UCSD-AML1 (cell line): Measurements from ENCODE around the gene MEG3.
A peak's percentile ranks its signal among the peaks of the same experiment; 100 is the strongest.

Experiments used
- DNase-seq: peaks from one replicate; lab custom pipeline; 2025; ENCODE audit not compliant: unreplicated experiment; lab: John Stamatoyannopoulos, UW

The MEG3 gene

DNA sequence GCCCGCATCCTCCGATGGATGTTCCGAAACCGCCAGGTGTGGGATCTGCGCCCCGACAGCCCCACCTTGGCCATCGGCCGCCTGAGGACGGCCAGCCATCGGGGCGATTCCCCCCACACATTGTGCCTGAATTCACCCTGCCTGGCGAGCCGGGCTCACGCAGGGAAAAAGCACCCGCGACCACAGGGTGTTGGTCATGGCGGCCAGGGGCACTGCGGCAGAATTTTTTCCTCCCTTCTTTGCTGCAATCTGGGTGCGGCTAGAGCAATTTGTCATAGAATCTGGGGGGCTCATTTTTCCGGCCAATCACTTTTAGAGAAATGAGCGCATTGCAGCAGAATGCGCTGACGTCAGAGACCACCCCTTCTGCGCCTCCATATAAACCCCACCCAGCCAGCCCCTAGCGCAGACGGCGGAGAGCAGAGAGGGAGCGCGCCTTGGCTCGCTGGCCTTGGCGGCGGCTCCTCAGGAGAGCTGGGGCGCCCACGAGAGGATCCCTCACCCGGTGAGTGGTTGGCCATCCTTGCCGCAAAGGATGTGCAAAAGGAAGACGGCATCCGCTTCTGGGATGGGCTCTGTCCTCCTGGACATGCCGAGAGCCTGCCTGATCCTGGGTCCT, at the start of gene MEG3:
Gene MEG3, plus strand, starts transcription at position 406 of the 619 bp plus-strand sequence.
- DNase-seq, result peak; percentile 35

GRCh38 chr14:100776681-100777365, 49.1 kb upstream of the MEG3 start:
- DNase-seq, result no peak

GRCh38 chr14:100777366-100777817, 48.5 kb upstream of the MEG3 start:
- DNase-seq, result no peak

DNA sequence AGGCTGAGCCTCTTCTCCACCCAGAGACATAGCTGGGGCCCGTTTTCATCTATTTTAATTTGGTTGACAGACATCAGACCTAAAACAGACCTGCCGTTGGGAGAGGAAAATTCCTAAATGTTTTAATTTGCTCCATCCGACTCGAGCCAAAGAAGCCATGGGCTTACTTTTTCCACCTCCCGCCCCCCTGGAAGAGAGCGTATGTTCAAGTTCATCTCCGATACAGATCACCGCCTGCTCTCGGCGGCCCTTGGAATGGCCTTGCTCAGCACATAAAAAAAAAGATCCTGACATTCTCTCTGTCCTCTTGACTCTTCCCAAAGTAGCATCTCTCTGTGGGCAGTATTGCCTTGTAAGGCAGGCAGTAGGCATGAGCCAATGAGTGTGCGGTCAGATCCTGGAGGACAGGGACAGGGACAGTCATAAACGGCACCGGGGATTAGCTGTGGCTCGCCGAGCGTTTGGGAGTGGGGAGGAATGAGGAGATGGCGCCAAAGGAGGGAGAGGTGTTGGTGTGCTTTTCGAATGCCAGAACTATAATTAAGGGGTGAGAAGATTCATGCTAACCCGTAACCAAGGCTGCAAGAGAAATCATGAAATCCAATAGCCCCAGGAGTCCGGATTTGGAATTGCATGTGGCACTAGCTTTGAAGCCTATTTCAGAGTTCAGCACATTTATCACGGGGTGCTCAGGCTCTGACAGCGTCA, 47.9 kb upstream of the MEG3 start:
- no peak for DNase-seq

GRCh38 chr14:100778526-100778882, 47.4 kb upstream of the MEG3 start:
- no peak for DNase-seq

DNA sequence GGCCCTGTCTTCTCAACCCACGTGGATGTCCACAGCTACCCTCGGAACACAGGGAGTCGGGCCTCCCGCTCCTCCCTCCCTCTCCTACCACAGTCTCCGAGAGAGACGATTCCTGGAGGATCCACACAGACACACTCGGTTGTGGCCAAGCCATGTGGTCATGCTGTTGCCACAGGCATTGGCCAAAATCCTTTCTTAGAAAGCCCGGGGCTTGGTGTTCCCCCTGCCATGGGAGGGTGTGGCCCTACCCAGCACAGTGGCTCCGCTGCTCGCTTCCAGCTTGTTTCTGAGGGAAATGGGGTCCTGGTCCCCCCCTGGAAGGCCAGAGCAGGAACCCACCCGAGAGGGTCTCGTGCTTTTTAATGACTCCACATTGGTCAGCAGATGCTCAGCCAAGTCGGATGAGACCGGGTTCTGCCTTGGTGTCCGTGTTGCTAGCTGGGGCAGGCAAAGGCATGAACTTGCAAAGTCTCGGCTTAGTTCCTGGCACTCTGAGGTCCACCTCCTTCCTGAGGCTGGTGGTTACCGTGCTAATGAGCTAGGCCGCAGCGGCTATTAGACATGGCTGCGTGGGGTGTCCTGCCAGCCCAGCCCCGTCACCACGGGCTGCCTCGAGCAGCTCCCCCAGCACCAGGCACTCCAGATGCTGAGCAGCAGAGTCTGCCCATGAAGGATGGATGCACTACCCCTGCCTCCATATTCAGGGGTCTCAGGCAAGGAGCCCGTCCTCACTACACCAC, 46.8 kb upstream of the MEG3 start:
- no peak for DNase-seq

GRCh38 chr14:100779691-100780080, 46.2 kb upstream of the MEG3 start:
- DNase-seq, result no peak

DNA sequence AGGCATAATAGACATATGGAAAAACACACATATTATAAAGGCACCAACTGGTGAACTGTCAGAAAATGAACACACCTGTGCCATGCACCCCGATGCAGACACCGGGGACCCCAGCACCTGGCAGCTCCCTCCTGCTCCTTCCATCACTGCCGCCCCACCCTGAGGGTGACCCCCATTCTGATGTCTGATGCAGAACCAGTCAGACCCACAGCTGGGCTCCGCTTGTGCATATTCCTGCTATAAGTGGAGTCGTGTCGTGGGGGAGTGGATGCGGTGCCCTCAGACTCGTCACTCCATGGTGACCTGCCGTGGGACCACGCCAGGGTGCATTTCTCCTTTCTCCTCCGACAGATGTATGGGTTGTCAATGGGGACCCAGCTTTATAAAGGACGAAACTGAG, 45.7 kb upstream of the MEG3 start:
- DNase-seq, result no peak

DNA sequence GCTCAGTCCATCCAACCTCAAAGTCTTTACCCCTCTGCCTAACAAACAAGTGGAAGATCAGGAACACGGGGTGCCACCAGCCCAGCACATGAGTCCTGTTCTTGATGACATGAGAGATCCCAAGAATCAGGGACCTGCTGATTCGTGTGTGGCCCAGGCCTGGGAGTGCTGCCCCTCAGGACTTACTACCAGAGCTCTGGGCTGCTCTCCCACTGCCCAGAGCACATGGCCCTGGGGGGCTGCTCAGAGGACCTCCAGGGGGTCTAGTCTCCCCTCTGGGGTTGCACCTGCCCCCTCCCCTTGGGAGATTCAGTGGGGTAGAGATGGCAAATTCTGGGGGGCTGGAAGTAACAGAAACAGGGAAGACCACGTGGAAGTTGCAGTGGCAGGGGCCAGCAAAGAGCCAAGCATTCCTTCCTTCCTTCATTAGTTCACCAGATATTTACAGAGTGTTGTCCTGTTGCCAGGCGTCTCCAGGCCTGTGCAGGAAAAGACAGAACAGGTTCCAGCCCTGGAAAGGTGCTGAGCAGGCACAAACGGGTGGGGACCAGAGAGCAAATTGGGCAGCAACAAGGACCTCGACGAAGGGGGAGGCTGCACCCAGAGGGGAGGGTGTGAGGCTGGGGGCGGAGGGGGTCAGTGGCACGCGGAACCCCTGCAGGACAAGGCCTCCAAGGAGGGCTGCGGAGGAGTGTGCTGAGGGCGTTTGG, 45.1 kb upstream of the MEG3 start:
- DNase-seq, result no peak

DNA sequence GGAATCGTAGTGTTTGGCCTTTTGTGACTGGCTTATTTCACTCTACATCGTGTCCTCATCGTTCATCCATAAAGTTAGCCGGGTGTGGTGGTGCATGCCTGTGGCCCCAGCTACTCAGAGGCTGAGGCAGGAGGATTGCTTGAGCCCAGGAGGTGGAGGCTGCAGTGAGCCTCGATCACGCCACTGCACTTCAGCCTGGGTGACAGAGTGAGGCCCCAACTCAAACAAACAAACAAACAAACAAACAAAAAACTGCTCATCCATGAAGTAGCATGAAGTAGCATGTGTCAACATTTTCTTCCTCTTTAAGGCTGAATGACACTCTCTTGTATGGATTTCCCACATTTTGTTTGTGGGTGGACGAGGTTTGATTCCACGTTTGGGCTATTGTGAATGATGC, 44.0 kb upstream of the MEG3 start:
- DNase-seq, result no peak

GRCh38 chr14:100782516-100783320, 43.2 kb upstream of the MEG3 start:
- no peak for DNase-seq

DNA sequence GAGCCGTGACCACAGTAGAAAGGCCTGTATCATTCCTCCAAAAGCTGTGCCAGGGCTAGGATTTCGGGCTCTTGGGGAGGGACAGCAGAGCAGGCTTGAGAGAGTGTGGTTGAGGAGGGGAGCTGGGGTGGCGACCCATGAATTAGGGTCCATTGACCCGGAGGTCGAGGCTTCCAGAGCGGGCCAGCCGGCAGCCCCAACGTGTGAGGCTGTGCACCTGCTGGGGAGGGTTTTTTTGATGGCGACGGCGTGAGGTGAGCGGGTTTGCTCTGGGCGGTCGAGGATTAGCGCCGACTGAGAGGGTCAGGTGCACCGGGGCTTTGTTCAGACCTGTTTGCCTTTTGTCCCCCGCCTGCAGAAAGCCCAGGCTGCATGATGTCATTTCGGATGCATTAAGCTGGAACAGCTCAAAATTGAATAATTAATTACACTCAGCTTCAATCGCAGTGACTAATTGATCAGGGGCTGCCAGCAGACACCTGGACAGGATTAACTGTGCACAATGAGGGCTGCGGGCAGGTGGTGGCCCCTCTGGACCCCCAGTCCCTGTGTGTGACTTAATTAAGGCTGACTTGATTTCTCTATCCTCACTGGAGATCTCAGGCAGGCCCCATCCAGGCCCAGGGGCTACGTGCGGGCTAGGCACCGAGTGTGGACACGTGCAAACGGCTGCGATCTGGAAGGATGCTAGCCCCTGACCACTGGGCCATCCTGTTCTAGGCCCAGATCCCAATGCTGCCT, 42.1 kb upstream of the MEG3 start:
- no peak for DNase-seq

GRCh38 chr14:100784523-100785337, 41.2 kb upstream of the MEG3 start:
- no peak for DNase-seq

GRCh38 chr14:100785338-100785615, 40.6 kb upstream of the MEG3 start:
- DNase-seq, result no peak

DNA sequence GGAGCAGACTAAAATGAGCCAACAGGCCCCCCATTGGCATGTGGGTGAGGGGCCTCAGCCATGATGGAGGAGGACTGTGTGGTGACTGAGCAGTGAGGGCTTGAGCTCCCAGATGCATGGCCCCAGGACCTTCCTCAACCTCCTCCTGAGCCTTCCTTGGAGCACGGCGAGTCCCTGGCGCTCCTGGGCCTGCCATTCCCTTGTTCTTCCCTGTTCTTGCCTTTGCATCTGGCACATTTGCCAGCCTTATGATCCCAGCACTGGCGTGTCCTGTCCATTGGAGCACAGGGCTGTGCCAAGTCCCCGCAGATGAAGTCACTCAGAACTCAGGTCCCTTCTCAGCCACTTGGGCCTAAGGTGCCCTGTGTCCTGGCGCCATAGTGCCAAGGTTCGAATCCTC, 40.3 kb upstream of the MEG3 start:
- DNase-seq, result no peak

- no peak for DNase-seq
Observed at GRCh38 chr14:100786131-100786530, 39.8 kb upstream of the MEG3 start.

GRCh38 chr14:100786576-100787219, 39.2 kb upstream of the MEG3 start:
- no peak for DNase-seq

DNA sequence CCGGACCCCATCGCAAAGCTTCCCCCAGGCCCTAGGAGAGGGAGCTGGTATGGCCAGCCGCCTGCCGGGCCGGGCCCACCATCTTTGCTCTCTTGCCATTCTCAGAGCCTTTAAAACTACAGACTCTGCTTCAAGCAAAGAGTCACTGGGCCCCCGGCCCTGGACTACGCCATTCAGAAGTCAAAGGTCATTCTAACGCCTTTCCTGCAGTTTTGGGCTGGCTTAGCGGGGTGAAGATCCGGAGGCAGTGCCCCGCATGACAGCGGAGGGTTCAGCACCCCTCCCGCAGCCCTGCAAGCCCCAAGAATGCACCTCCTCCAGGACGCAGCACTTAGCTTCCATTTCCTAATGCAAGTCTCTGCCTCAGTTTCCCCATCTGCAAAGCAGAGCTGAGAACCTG, 38.3 kb upstream of the MEG3 start:
- no peak for DNase-seq
